Measurements from ENCODE around the gene ATP8B1. TPM values are rescaled to one million over a fixed set of nuclear protein-coding genes. Genes with fewer than 3 reads are reported as not detected.
A peak's percentile ranks its signal among the peaks of the same experiment; 100 is the strongest.

The ATP8B1 gene
- total RNA-seq, 2 donors from 2014 or later, result 33.5 to 103 TPM

DNA sequence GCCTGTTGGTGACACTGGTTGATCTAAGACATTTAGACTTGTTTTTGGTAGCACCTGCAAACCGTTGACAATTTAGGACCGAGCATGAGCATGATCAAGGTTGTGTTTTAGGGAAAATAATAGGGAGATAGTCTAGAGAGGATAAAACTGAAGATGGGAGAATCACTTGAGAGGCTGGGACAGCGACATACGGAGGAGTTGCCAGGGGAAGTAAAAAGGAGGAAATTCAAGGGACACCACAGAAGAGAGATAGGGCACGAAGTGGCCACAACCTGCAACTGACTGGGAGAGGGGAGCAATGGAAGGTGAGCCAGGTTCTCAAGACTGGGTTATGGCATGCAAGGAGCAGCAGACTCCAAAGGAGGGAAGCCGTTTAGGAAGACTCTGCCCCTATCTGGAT, 1.4 kb upstream of the ATP8B1 start:
- Histone ChIP-seq H3K9me3 (no peaks in the 10 kb centered on the region), H3K27ac (no peak overlapping the region), H3K36me3 (no peaks in the 10 kb centered on the region), H3K4me3 (no peak overlapping the region), H3K27me3 (replicated peaks; ENCODE audit: insufficient read depth) (no peaks in the 10 kb centered on the region), H3K4me1 (replicated peaks) (no peaks in the 10 kb centered on the region)
- WGBS, result 84% methylated on average over 6 of the region's 6 CpGs
- no peak for DNase-seq (ENCODE audit: low spot score)
- intact Hi-C loops (cut with DNase I), result loop anchor here (10.0 kb wide), 1 partner anchor 170 kb away; no protein-coding TSS in a partner anchor
- TF ChIP-seq POLR2A (IDR thresholded peaks at IDR 0.05) (no peak), POLR2AphosphoS5 (IDR thresholded peaks at IDR 0.05) (no peak)
- TF ChIP-seq, protein P1, sequence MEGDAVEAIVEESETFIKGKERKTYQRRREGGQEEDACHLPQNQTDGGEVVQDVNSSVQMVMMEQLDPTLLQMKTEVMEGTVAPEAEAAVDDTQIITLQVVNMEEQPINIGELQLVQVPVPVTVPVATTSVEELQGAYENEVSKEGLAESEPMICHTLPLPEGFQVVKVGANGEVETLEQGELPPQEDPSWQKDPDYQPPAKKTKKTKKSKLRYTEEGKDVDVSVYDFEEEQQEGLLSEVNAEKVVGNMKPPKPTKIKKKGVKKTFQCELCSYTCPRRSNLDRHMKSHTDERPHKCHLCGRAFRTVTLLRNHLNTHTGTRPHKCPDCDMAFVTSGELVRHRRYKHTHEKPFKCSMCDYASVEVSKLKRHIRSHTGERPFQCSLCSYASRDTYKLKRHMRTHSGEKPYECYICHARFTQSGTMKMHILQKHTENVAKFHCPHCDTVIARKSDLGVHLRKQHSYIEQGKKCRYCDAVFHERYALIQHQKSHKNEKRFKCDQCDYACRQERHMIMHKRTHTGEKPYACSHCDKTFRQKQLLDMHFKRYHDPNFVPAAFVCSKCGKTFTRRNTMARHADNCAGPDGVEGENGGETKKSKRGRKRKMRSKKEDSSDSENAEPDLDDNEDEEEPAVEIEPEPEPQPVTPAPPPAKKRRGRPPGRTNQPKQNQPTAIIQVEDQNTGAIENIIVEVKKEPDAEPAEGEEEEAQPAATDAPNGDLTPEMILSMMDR (IDR thresholded peaks at IDR 0.05), result no peak

DNA sequence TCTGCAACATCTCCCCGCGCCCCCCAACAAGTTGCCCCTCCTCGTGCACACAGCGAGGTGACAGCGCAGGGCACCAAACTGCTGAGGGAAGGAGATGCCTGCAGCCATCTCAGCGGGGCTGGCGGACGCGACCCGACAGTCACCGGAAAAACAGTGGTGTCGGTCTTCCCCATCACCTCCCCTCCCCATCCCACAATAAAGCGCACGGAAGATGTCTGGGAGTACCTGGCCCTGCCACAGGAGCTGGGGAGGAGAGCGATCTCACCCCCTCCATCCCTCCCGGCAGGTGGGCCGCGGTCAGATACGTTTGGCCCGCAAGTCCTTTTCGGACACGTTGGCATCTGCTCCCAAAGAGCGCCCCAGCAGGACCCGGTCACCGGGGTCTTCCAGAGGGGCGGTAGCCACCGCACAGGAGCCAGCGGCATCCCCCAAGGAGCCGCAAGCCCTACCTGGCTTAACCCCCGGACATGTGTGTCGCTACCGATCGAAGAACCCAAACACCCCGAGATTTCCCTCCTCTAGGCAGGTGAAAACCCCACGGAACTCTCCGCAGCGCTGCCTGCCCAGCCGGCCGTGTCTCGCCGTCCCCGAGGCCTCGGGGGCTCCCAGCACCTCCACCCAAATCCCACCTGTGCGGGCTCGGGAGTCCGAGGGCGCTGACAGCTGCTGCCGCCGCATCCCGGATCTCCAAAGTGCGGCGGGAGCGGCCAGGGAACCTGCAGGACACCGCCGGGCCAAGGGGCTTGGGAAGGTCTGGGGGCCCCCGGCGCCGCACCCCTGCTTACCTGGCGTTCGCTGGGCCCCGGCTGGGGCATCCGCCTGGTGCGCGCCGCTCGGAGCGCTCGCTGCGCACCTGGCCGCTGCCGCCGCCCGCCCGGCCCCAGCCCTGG, 657 bp downstream of the ATP8B1 start:
- no peak for TF ChIP-seq POLR2A (IDR thresholded peaks at IDR 0.05)
- TF ChIP-seq, protein P1 (IDR thresholded peaks at IDR 0.05), result no peak
- no peak for TF ChIP-seq POLR2AphosphoS5 (IDR thresholded peaks at IDR 0.05)
- WGBS, result under 1% methylated on average over 61 of the region's 74 CpGs
- Histone ChIP-seq H3K36me3 (no peaks in the 10 kb centered on the region), H3K9me3 (no peaks in the 10 kb centered on the region), H3K27ac (peak overlapping the region; percentile 91 to 97), H3K4me1 (replicated peaks) (peaks cover 5% of the 10 kb centered on the region), H3K27me3 (replicated peaks; ENCODE audit: insufficient read depth) (no peaks in the 10 kb centered on the region), H3K4me3 (peak overlapping the region; percentile 64 to 91)
- no peak for DNase-seq (ENCODE audit: low spot score)
- intact Hi-C loops (cut with DNase I), result loop anchor here (10.0 kb wide), 1 partner anchor 168 kb away; no protein-coding TSS in a partner anchor

DNA sequence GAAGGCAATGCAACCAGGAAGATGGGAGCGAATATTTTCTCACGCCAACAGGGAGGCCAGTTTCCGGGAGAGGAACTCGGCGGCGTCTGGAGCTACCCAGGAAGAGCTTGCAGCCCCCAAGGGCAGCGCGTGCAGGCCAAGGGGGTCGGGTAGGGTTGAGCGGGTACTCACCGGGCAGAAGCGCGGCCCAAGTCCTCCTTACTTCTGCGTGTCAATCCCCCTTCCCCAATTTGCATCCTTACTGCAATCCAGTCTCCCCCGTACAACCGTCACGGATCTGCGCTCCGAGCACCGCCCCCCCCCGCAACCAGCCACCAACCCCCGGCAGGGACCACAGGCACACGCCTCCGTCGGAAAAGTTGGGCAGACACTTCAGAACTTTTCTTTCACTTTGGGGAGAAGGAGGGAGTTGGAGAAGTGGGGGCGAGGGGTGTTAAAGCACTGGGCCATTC, 1.3 kb downstream of the ATP8B1 start:
- TF ChIP-seq POLR2A (IDR thresholded peaks at IDR 0.05) (no peak), POLR2AphosphoS5 (IDR thresholded peaks at IDR 0.05) (no peak)
- TF ChIP-seq, protein P1 (IDR thresholded peaks at IDR 0.05), result no peak
- Histone ChIP-seq H3K27ac (peak overlapping the region; percentile 91 to 97), H3K4me3 (peak overlapping the region; percentile 64 to 91), H3K4me1 (replicated peaks) (peaks cover 5% of the 10 kb centered on the region), H3K27me3 (replicated peaks; ENCODE audit: insufficient read depth) (no peaks in the 10 kb centered on the region), H3K9me3 (no peaks in the 10 kb centered on the region), H3K36me3 (no peaks in the 10 kb centered on the region)
- 6% methylated on average over 26 of the region's 26 CpGs for WGBS
- intact Hi-C loops (cut with DNase I), result loop anchor here (10.0 kb wide), 1 partner anchor 167 kb away; no protein-coding TSS in a partner anchor
- DNase-seq (ENCODE audit: low spot score), result no peak

DNA sequence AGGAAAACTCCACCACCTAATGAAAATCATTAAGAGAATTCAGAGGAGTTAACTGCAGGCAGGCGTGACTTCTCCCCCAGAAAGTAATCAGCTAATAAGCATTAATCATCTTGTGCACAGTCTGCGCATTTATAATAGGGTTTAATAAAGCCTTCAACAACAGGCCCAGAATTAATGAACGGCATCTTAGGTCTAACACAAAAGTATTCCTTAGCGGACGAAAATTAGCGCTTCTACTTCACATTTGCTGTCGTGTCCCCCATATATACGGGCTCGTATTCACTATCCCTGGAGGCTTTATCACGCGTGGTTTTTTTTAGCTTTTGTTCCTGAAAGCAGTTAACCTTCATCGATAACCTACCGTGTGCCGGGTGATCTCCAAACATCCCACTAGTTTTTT, 1.8 kb downstream of the ATP8B1 start:
- intact Hi-C loops (cut with DNase I), result loop anchor here (10.0 kb wide), 1 partner anchor 167 kb away; no protein-coding TSS in a partner anchor
- Histone ChIP-seq H3K4me1 (replicated peaks) (peaks cover 5% of the 10 kb centered on the region), H3K36me3 (no peaks in the 10 kb centered on the region), H3K27me3 (replicated peaks; ENCODE audit: insufficient read depth) (no peaks in the 10 kb centered on the region), H3K4me3 (peak overlapping the region; percentile 64 to 91), H3K9me3 (no peaks in the 10 kb centered on the region), H3K27ac (peak overlapping the region; percentile 91 to 97)
- WGBS, result 32% methylated on average over 14 of the region's 14 CpGs
- no peak for DNase-seq (ENCODE audit: low spot score)
- TF ChIP-seq POLR2A (IDR thresholded peaks at IDR 0.05) (no peak), POLR2AphosphoS5 (IDR thresholded peaks at IDR 0.05) (no peak)
- TF ChIP-seq, protein P1 (IDR thresholded peaks at IDR 0.05), result no peak

All from prostate gland (tissue), 2 donors.